Measurements from ENCODE around the gene CDYL2. TPM values are rescaled to one million over a fixed set of nuclear protein-coding genes. Genes with fewer than 3 reads are reported as not detected.

Gene CDYL2
- polyA plus RNA-seq, 1 of the 3 experiments (the other 2 are of a cell fraction), result 0.03 TPM

GRCh38 chr16:80666378-80667250 lies 137.8 kb downstream of the CDYL2 start (continued):
- no peak for TF ChIP-seq POLR2AphosphoS5 (IDR thresholded peaks at IDR 0.05; ENCODE audit: low read depth, low read length)

- no peak overlapping the region for H3K4me3 ChIP-seq (ENCODE audit: low read depth in 2 of 2, low read length in 1 of 2)
- H4K20me1 ChIP-seq (ENCODE audit: insufficient read depth), result no peaks in the 10 kb centered on the region
- WGBS (ENCODE audit: low lambda C conversion rate), result 41% methylated on average over 4 of the region's 4 CpGs
- ChIA-PET CTCF (no interaction called here), POLR2A (no interaction called here)
- no peaks in the 10 kb centered on the region for H3K9me2 ChIP-seq
- no peaks in the 10 kb centered on the region for H3K79me2 ChIP-seq (ENCODE audit: insufficient read depth)
- DNase-seq, result no peak
- no peak overlapping the region for H2AFZ ChIP-seq (ENCODE audit: low read depth)
- H3K27me3 ChIP-seq (ENCODE audit: insufficient read depth), result no peaks in the 10 kb centered on the region
- H3K9me3 ChIP-seq, result no peaks in the 10 kb centered on the region
- H3F3A ChIP-seq (replicated peaks; ENCODE audit: insufficient read depth), result no peaks in the 10 kb centered on the region
- no peak overlapping the region for H3K27ac ChIP-seq (ENCODE audit: low read depth in 2 of 2, low read length in 1 of 2)
- TF ChIP-seq TEAD4 (IDR thresholded peaks at IDR 0.05; ENCODE audit: borderline replicate concordance, insufficient read depth) (no peak), POLR2AphosphoS5 (IDR thresholded peaks at IDR 0.05; ENCODE audit: low read depth, low read length) (no peak), RAD21 (IDR thresholded peaks at IDR 0.05; ENCODE audit: low read length) (no peak), MAX (IDR thresholded peaks at IDR 0.05; ENCODE audit: low read depth) (no peak), MEF2A (IDR thresholded peaks at IDR 0.05; ENCODE audit: borderline replicate concordance, low read depth) (no peak), CTCF (IDR thresholded peaks at IDR 0.05) (no peak), CHD2 (IDR thresholded peaks at IDR 0.05; ENCODE audit: low read length, partially characterized antibody) (no peak), TAF1 (IDR thresholded peaks at IDR 0.05; ENCODE audit: borderline replicate concordance, low read depth, low read length) (no peak), SIN3A (IDR thresholded peaks at IDR 0.05; ENCODE audit: borderline replicate concordance, low read depth, low read length) (no peak), RFX5 (IDR thresholded peaks at IDR 0.05; ENCODE audit: low read length) (no peak), USF2 (IDR thresholded peaks at IDR 0.05; ENCODE audit: borderline replicate concordance, low read depth, low read length) (no peak), JUND (IDR thresholded peaks at IDR 0.05) (no peak), PBX3 (IDR thresholded peaks at IDR 0.05) (no peak), RXRA (IDR thresholded peaks at IDR 0.05; ENCODE audit: borderline replicate concordance, low read depth) (no peak), EP300 (IDR thresholded peaks at IDR 0.05; ENCODE audit: borderline replicate concordance in 1 of 2, low read depth in 1 of 2, low read length in 1 of 2) (no peak), SMC3 (IDR thresholded peaks at IDR 0.05; ENCODE audit: low read depth, low read length) (no peak)
- no peak overlapping the region for H3K4me2 ChIP-seq
- no peaks in the 10 kb centered on the region for H3K36me3 ChIP-seq (replicated peaks in 1 of 2; ENCODE audit: control insufficient read depth in 1 of 2, insufficient read depth in 2 of 2, low read length in 1 of 2)
- no peak overlapping the region for H3K9ac ChIP-seq
- no peaks in the 10 kb centered on the region for H3K4me1 ChIP-seq (ENCODE audit: control insufficient read depth in 1 of 2, insufficient read depth in 2 of 2, low read depth in 1 of 2, low read length in 1 of 2)
Observed at GRCh38 chr16:80665356-80665755, 139.0 kb downstream of the CDYL2 start.
